Stimulated activated CD8-positive, alpha-beta memory T cell treated with anti-CD3 and anti-CD28 coated beads, Interleukin-7, amount 100 ng/mL, for 24 hours (primary cell): Measurements from ENCODE around the gene ZBTB17.
"Not testable (repeated sequence)": the region's sequence is repeated elsewhere in the genome, so short reads cannot be mapped to it uniquely, and the experiment has no call there.

Experiments
- DNase-seq: peaks from one replicate; pipeline ENCODE4 v3.0.0-alpha.2; 2020; ENCODE audit warnings: low read depth

Gene ZBTB17

GRCh38 chr1:15975805-15976680, at the start of gene ZBTB17:
Gene ZBTB17 (minus strand): TSS chr1:15976101. CDS start chr1:15948495, 27,606 bp downstream.
- peak; percentile 91 for DNase-seq

- no peak for DNase-seq
These were observed 47.3 kb upstream of the ZBTB17 start for GRCh38 chr1:16023050-16023653.

- no peak for DNase-seq
These were observed 46.5 kb upstream of the ZBTB17 start for GRCh38 chr1:16022393-16022792.

- DNase-seq: no peak
These were observed 45.8 kb upstream of the ZBTB17 start, which contains the start of gene CLCNKA for GRCh38 chr1:16021681-16022080. Gene CLCNKA (plus strand): TSS chr1:16022036. CDS start chr1:16022620, 584 bp downstream.

GRCh38 chr1:16020878-16021277, 45.0 kb upstream of the ZBTB17 start:
- DNase-seq: not testable (repeated sequence)

GRCh38 chr1:16020325-16020724, 44.4 kb upstream of the ZBTB17 start:
- no peak for DNase-seq

GRCh38 chr1:16019644-16020277, 43.9 kb upstream of the ZBTB17 start:
- no peak for DNase-seq

- DNase-seq: no peak
These were observed 43.1 kb upstream of the ZBTB17 start for GRCh38 chr1:16018749-16019643.

GRCh38 chr1:16018308-16018707, 42.4 kb upstream of the ZBTB17 start:
- DNase-seq: no peak

GRCh38 chr1:16017461-16018303, 41.8 kb upstream of the ZBTB17 start, which contains the start of gene HSPB7:
Gene HSPB7 (minus strand): TSS chr1:16018043. CDS start chr1:16017963, 80 bp downstream.
- DNase-seq: no peak

- no peak for DNase-seq
These were observed 41.2 kb upstream of the ZBTB17 start for GRCh38 chr1:16017076-16017460.

- no peak for DNase-seq
These were observed 40.3 kb upstream of the ZBTB17 start for GRCh38 chr1:16015960-16016901.

- DNase-seq: no peak
These were observed 39.6 kb upstream of the ZBTB17 start for GRCh38 chr1:16015491-16015890.

GRCh38 chr1:16014509-16015482, 38.9 kb upstream of the ZBTB17 start:
- DNase-seq: no peak

GRCh38 chr1:16013908-16014258, 38.0 kb upstream of the ZBTB17 start:
- DNase-seq: no peak

- peak; percentile 26 for DNase-seq
These were observed 37.5 kb upstream of the ZBTB17 start for GRCh38 chr1:16013220-16013907.

- DNase-seq: no peak
These were observed 36.8 kb upstream of the ZBTB17 start for GRCh38 chr1:16012590-16013219.
